ENCODE results near the gene ZNRF2. TPM values are rescaled to one million over a fixed set of nuclear protein-coding genes. Genes with fewer than 3 reads are reported as not detected.

ZNRF2 gene
- total RNA-seq, 1 donor from 2014 or later, result 12.5 TPM

- Mint-ChIP-seq H3K36me3 (no peaks in the 10 kb centered on the region), H3K27ac (no peak overlapping the region), H3K4me3 (no peak overlapping the region), H3K27me3 (ENCODE audit: low read depth) (no peaks in the 10 kb centered on the region), H3K9me3 (no peaks in the 10 kb centered on the region), H3K4me1 (peaks cover 11% of the 10 kb centered on the region)
- no peak for DNase-seq (ENCODE audit: low spot score in 2 of 2, unreplicated experiment in 2 of 2)
- no peak for TF ChIP-seq CTCF (IDR thresholded peaks at IDR 0.05; ENCODE audit: unreplicated experiment)
Observed at GRCh38 chr7:30395676-30396075, 111.3 kb downstream of the ZNRF2 start.

DNA sequence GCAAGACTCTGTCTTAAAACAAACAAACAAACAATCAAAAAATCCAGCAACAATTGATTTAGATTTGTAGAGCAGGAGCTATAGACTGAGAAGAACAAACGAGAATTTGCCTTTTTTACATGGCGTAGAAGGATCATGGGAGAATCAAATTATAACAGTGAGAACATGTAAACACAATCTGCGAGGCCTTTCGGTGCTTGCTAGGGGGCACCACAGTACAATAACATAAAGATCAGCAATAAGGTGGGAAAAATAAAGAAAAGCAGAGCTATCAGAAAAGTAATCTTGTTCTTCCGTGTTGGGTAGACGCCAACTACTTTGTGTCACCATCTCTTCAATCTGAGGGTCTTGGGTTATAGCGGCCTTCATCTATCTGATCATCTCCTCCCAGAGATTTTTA, 112.0 kb downstream of the ZNRF2 start:
- H3K27me3 Mint-ChIP-seq (ENCODE audit: low read depth), result no peaks in the 10 kb centered on the region
- H3K4me1 Mint-ChIP-seq, result peaks cover 13% of the 10 kb centered on the region
- H3K36me3 Mint-ChIP-seq, result no peaks in the 10 kb centered on the region
- TF ChIP-seq CTCF (IDR thresholded peaks at IDR 0.05; ENCODE audit: unreplicated experiment), result no peak
- no peak for DNase-seq (ENCODE audit: low spot score in 2 of 2, unreplicated experiment in 2 of 2)
- no peak overlapping the region for H3K4me3 Mint-ChIP-seq
- H3K9me3 Mint-ChIP-seq, result no peaks in the 10 kb centered on the region
- no peak overlapping the region for H3K27ac Mint-ChIP-seq

DNA sequence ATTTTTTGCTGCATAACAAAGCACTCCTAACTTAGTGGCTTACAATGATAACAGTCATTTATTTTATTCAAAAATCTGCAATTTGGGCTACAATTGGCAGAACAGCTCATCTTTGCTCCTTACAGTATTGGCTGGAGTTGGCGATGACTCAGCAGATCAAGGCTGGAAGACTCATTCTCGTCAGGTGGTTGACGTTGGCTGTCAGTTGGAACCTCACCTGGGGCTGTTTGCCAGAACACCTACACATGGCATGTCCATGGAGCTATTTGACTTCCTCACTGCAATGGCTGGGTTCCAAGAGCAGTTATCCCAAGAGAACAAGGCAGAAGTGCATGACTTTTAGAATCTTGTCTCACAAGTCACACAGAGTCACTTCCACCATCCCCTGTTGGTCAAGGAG, 119.1 kb downstream of the ZNRF2 start:
- Mint-ChIP-seq H3K36me3 (peaks cover 6% of the 10 kb centered on the region), H3K9me3 (no peaks in the 10 kb centered on the region), H3K4me1 (peaks cover 10% of the 10 kb centered on the region), H3K27me3 (ENCODE audit: low read depth) (no peaks in the 10 kb centered on the region), H3K27ac (no peak overlapping the region), H3K4me3 (no peak overlapping the region)
- DNase-seq (ENCODE audit: low spot score in 2 of 2, unreplicated experiment in 2 of 2), result no peak
- TF ChIP-seq CTCF (IDR thresholded peaks at IDR 0.05; ENCODE audit: unreplicated experiment), result no peak

DNA sequence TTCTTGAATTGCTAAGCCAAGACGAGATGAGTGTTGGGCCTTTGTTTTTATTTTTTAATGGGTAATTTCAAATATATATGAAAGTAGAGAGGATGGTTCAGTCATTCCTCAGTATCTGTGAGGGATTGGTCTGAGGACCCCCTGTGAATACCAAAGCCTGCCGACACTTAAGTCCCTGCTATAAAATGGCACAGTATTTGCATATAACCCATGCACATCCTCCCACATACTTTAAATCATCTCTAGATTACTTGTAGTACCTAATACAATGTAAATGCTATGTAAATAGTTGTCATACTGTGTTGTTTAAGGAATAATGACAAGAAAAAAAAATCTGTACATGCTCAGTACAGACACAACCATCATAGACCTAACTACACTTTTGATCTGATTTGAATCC, 120.8 kb downstream of the ZNRF2 start:
- Mint-ChIP-seq H3K27me3 (ENCODE audit: low read depth) (no peaks in the 10 kb centered on the region), H3K36me3 (peaks cover 6% of the 10 kb centered on the region), H3K4me1 (peaks cover 4% of the 10 kb centered on the region), H3K9me3 (no peaks in the 10 kb centered on the region), H3K27ac (no peak overlapping the region), H3K4me3 (no peak overlapping the region)
- DNase-seq (ENCODE audit: low spot score in 2 of 2, unreplicated experiment in 2 of 2), result no peak
- no peak for TF ChIP-seq CTCF (IDR thresholded peaks at IDR 0.05; ENCODE audit: unreplicated experiment)

DNA sequence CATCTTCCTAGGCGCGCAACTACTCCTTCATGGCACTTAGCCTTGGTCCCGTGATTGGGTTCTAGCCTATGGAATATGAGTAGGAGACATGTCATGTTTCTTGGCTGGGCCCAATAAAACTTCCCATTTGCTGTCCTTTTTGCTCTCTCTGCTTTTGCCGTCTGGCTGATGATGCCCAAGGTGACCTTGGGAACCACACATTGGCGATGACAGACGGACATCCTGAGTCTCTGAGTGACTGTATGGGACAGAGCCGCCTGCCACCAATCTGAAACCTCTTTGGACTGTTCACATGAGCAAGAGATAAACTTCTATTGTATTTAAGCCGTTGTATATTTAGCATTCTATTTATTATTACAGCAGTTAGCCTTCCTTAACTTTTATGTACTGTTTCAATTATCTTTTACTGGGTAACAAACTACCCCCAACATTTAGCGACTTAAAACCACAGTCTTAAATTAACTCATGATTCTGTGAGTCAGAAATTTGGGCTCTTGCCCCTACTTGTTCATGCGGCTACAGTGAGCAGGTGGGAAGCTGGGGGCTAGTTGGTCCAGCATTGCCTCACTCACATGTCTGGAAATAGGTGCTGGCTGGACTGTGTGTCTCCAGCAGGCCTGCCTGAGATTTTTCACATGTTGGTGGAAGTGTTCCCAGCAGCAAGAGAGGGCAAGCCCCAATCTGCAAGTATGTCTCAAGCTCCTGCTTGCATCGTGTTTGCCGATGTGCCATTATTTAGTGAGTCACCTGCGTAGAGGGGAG, 122.4 kb downstream of the ZNRF2 start:
- H3K36me3 Mint-ChIP-seq, result peaks cover 6% of the 10 kb centered on the region
- H3K4me3 Mint-ChIP-seq, result no peak overlapping the region
- no peaks in the 10 kb centered on the region for H3K9me3 Mint-ChIP-seq
- no peak overlapping the region for H3K27ac Mint-ChIP-seq
- no peak for TF ChIP-seq CTCF (IDR thresholded peaks at IDR 0.05; ENCODE audit: unreplicated experiment)
- H3K4me1 Mint-ChIP-seq, result no peaks in the 10 kb centered on the region
- H3K27me3 Mint-ChIP-seq (ENCODE audit: low read depth), result no peaks in the 10 kb centered on the region
- DNase-seq (ENCODE audit: low spot score in 2 of 2, unreplicated experiment in 2 of 2), result no peak
